GM23338 (cell line): ENCODE results near the gene SLC23A2. TPM values are rescaled to one million over a fixed set of nuclear protein-coding genes. Genes with fewer than 3 reads are reported as not detected.

Experiments
- ATAC-seq: fragments of 200-7000 bp; cut with Tn5 transposase; 3 replicates; pipeline ENCODE4 v1.9.1; 2020
- DNase-seq: peaks from one replicate; pipeline ENCODE4 v3.0.0-alpha.2; 2015; ENCODE audit warnings: low spot score
- H2AFZ ChIP-seq: fragments of 200-600 bp; sonication (generic); 2 replicates; pipeline ENCODE4 v1.8.0; 2016; ENCODE audit warnings: antibody characterized with exemption, mild to moderate bottlenecking, moderate library complexity
- H3F3A ChIP-seq: fragments of 200-600 bp; sonication (generic); replicated peaks from 2 replicates; pipeline ENCODE4 v1.8.0; 2017; ENCODE audit warnings: antibody characterized with exemption, mixed run types, low read depth
- H3K27ac ChIP-seq: fragments of 200-600 bp; sonication (generic); 2 replicates; pipeline ENCODE4 v1.6.1; 2016; ENCODE audit warnings: low read depth
- H3K27me3 ChIP-seq: fragments of 200-600 bp; sonication (generic); 2 replicates; pipeline ENCODE4 v1.8.0; 2016; ENCODE audit warnings: mild to moderate bottlenecking, mixed run types, moderate library complexity; ENCODE audit not compliant: insufficient read depth
- H3K36me3 ChIP-seq: fragments of 200-600 bp; sonication (generic); 2 replicates; pipeline ENCODE4 v1.8.0; 2016; ENCODE audit warnings: mild to moderate bottlenecking; ENCODE audit not compliant: insufficient read depth
- H3K4me1 ChIP-seq: fragments of 200-600 bp; sonication (generic); 2 replicates; pipeline ENCODE4 v1.8.0; 2016; ENCODE audit warnings: mild to moderate bottlenecking, moderate library complexity; ENCODE audit not compliant: insufficient read depth
- H3K4me2 ChIP-seq: fragments of 200-600 bp; sonication (generic); 2 replicates; pipeline ENCODE4 v1.7.1; 2017; ENCODE audit warnings: mixed run types
- H3K4me3 ChIP-seq: fragments of 200-600 bp; sonication (generic); 2 replicates; pipeline ENCODE4 v1.6.1; 2016; ENCODE audit warnings: mixed run types
- H3K79me2 ChIP-seq: fragments of 200-600 bp; sonication (generic); replicated peaks from 2 replicates; pipeline ENCODE4 v1.8.0; 2017; ENCODE audit warnings: mild to moderate bottlenecking; ENCODE audit not compliant: insufficient read depth
- H3K9me2 ChIP-seq: fragments of 200-600 bp; sonication (generic); 2 replicates; pipeline ENCODE4 v1.8.0; 2017; ENCODE audit not compliant: insufficient read depth
- H4K20me1 ChIP-seq: fragments of 200-600 bp; sonication (generic); replicated peaks from 2 replicates; pipeline ENCODE4 v1.8.0; 2017; ENCODE audit warnings: mild to moderate bottlenecking; ENCODE audit not compliant: insufficient read depth
- H3K27ac Mint-ChIP-seq: 2 replicates; pipeline ENCODE4 v1.8.0; 2020; ENCODE audit warnings: inconsistent platforms, mild to moderate bottlenecking, moderate library complexity, mixed read lengths
- H3K27me3 Mint-ChIP-seq: 3 replicates; pipeline ENCODE4 v1.8.0; 2022; ENCODE audit warnings: low read depth, mild to moderate bottlenecking, moderate library complexity, mixed read lengths, inconsistent platforms; ENCODE audit not compliant: insufficient read depth, poor library complexity
- H3K36me3 Mint-ChIP-seq: 3 replicates; pipeline ENCODE4 v1.8.0; 2021; ENCODE audit warnings: low read depth, mild to moderate bottlenecking, inconsistent platforms, moderate library complexity, mixed read lengths
- H3K4me1 Mint-ChIP-seq: 3 replicates; pipeline ENCODE4 v1.8.0; 2020; ENCODE audit warnings: mild to moderate bottlenecking, inconsistent platforms, mixed read lengths
- H3K4me3 Mint-ChIP-seq: 3 replicates; pipeline ENCODE4 v1.8.0; 2021; ENCODE audit warnings: moderate library complexity, mild to moderate bottlenecking, inconsistent platforms, mixed read lengths
- H3K9me3 Mint-ChIP-seq: 3 replicates; pipeline ENCODE4 v1.8.0; 2020; ENCODE audit warnings: moderate library complexity, mild to moderate bottlenecking, inconsistent platforms, mixed read lengths
- CREB1 ChIP-seq: fragments of 250-450 bp; sonication (Bioruptor Pico); IDR thresholded peaks from 2 replicates; pipeline ENCODE4 v1.5.0; 2020; ENCODE audit warnings: low read depth, mild to moderate bottlenecking, moderate library complexity
- CTCF ChIP-seq, 2 experiments: fragments of 200-600 bp in 1 of 2; sonication (generic) in 1 of 2; conservative IDR thresholded peaks; 2 replicates each; pipeline versions ENCODE4 v1.5.1 to v1.6.1; 2016 to 2017; ENCODE audit warnings: antibody characterized with exemption in 2 of 2, low read depth in 2 of 2, mild to moderate bottlenecking in 2 of 2, moderate library complexity in 1 of 2
- ETS1 ChIP-seq: IDR thresholded peaks from 2 replicates; pipeline ENCODE4 v1.6.1; 2016; ENCODE audit warnings: antibody characterized with exemption
- EZH2 ChIP-seq: fragments of 200-600 bp; sonication (generic); IDR thresholded peaks from one replicate; pipeline ENCODE4 v1.8.0; 2017; ENCODE audit warnings: antibody characterized with exemption, mild to moderate bottlenecking, low read depth; ENCODE audit not compliant: unreplicated experiment
- EZH2phosphoT487 ChIP-seq: fragments of 200-600 bp; sonication (generic); IDR thresholded peaks from one replicate; pipeline ENCODE4 v1.8.1; 2018; ENCODE audit warnings: antibody characterized with exemption; ENCODE audit not compliant: unreplicated experiment
- JUNB ChIP-seq: IDR thresholded peaks from one replicate; pipeline ENCODE4 v1.6.1; 2016; ENCODE audit warnings: antibody characterized with exemption; ENCODE audit not compliant: unreplicated experiment
- NANOG ChIP-seq: IDR thresholded peaks from 2 replicates; pipeline ENCODE4 v1.6.1; 2016; ENCODE audit warnings: antibody characterized with exemption, borderline replicate concordance
- POLR2AphosphoS5 ChIP-seq: IDR thresholded peaks from 2 replicates; pipeline ENCODE4 v1.6.1; 2016; ENCODE audit warnings: antibody characterized with exemption, low read depth
- REST ChIP-seq: IDR thresholded peaks from one replicate; pipeline ENCODE4 v1.6.1; 2018; ENCODE audit warnings: antibody characterized with exemption; ENCODE audit not compliant: unreplicated experiment
- STAT1 ChIP-seq: IDR thresholded peaks from one replicate; pipeline ENCODE4 v1.6.1; 2016; ENCODE audit warnings: antibody characterized with exemption; ENCODE audit not compliant: unreplicated experiment
- ZNF114 ChIP-seq: fragments of 250-450 bp; sonication (Bioruptor Pico); IDR thresholded peaks from 2 replicates; pipeline ENCODE4 v1.5.0; 2020; ENCODE audit warnings: mild to moderate bottlenecking, moderate library complexity
- ZNF331 ChIP-seq: fragments of 250-450 bp; sonication (Bioruptor Pico); IDR thresholded peaks from 2 replicates; pipeline ENCODE4 v1.5.0; 2020; ENCODE audit warnings: low read depth, mild to moderate bottlenecking, moderate library complexity
- ZNF462 ChIP-seq: fragments of 250-450 bp; sonication (Bioruptor Pico); IDR thresholded peaks from 2 replicates; pipeline ENCODE4 v1.5.0; 2020; ENCODE audit warnings: mild to moderate bottlenecking, moderate library complexity
- polyA plus RNA-seq: library from polyadenylated mRNA; unstranded; fragments of >200 nt; fragmentation: Nextera tagmentation; extraction: Ambion mirVana; gene quantifications from 2 replicates; pipeline ENCODE4 v1.2.1, GENCODE V29; 2016
- total RNA-seq: library from RNA; depleted of rRNA; stranded (reverse); fragments of >200 nt; shearing (Covaris generic); gene quantifications from 2 replicates; pipeline ENCODE4 v1.2.3, GENCODE V29; 2014

SLC23A2 gene
- total and polyA plus RNA-seq, 2 experiments from 2014 or later = 4.4 to 20.2 TPM

- Mint-ChIP-seq H3K36me3 (no peaks in the 10 kb centered on the region; the same call in 2 of the 3 replicates), H3K27me3 (peaks cover 14% of the 10 kb centered on the region), H3K4me1 (peaks cover 13% of the 10 kb centered on the region), H3K4me3 (no peak overlapping the region), H3K9me3 (no peaks in the 10 kb centered on the region), H3K27ac (no peak overlapping the region)
- no peak overlapping the region for H3K4me3 ChIP-seq
- no peaks in the 10 kb centered on the region for H3K36me3 ChIP-seq
- H2AFZ ChIP-seq = no peak overlapping the region
- no peak overlapping the region for H3K27ac ChIP-seq
- TF ChIP-seq EZH2 (no peak), ZNF331 (CRISPR knock-in tag) (no peak), NANOG (no peak), ZNF114 (CRISPR knock-in tag) (no peak), ETS1 (no peak), CREB1 (CRISPR knock-in tag) (no peak), POLR2AphosphoS5 (no peak), STAT1 (no peak), EZH2phosphoT487 (no peak), REST (no peak), ZNF462 (CRISPR knock-in tag) (no peak), JUNB (no peak), CTCF (conservative IDR thresholded peaks at IDR 0.05; ENCODE audit: low read depth in 2 of 2) (no peak)
- H3K27me3 ChIP-seq = no peaks in the 10 kb centered on the region
- DNase-seq = no peak
- H3K9me2 ChIP-seq = no peaks in the 10 kb centered on the region
- H3K4me1 ChIP-seq = peaks cover 4% of the 10 kb centered on the region; the same call in 1 of the 2 replicates
- ATAC-seq = no peak
- no peaks in the 10 kb centered on the region for H3F3A ChIP-seq
- H4K20me1 ChIP-seq = no peaks in the 10 kb centered on the region
- no peak overlapping the region for H3K4me2 ChIP-seq
- no peaks in the 10 kb centered on the region for H3K79me2 ChIP-seq
Observed at GRCh38 chr20:4891997-4892396, 109.3 kb downstream of the SLC23A2 start.
